Measurements from ENCODE around the gene GRK4.
"Not testable (repeated sequence)": the region's sequence is repeated elsewhere in the genome, so short reads cannot be mapped to it uniquely, and the experiment has no call there.

The GRK4 gene

GRCh38 chr4:2962614-2963174 is 677 bp upstream of the GRK4 start:
- DNase-seq, result no peak

GRCh38 chr4:2963966-2964471 is 648 bp downstream of the GRK4 start:
- no peak for DNase-seq

DNA sequence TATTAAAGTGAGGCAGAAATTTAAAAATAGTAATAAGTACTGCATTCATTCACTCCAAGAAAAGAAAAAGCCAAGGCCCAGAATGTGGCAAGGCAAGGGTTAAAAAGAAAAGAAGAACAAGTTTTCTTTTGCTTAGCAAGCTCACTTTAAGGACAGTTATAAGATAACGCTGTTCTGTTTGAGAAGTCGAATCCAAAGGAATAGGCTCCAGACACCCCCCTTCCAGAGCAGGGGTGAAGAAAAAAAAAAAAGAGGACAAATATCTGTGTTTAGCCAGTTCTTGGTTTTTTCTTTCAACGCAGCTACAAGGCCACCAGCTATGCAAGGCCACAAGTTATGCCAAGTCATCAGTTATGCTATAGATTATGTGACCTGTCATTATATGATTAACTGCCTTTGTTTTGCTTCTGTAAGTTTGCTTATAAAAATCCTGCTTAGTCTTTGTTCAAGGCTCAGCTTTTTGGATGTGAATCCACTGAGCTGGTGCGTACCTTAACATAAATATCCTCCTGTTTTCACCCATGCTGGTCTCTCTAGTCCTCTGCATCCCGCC is 1.4 kb downstream of the GRK4 start:
- no peak for DNase-seq

GRCh38 chr4:2965262-2965661 is 1.9 kb downstream of the GRK4 start:
- DNase-seq, result no peak

- DNase-seq, result no peak
These were observed 5.0 kb downstream of the GRK4 start for GRCh38 chr4:2968381-2968780.

GRCh38 chr4:2971275-2971674 is 7.9 kb downstream of the GRK4 start:
- DNase-seq, result no peak

DNA sequence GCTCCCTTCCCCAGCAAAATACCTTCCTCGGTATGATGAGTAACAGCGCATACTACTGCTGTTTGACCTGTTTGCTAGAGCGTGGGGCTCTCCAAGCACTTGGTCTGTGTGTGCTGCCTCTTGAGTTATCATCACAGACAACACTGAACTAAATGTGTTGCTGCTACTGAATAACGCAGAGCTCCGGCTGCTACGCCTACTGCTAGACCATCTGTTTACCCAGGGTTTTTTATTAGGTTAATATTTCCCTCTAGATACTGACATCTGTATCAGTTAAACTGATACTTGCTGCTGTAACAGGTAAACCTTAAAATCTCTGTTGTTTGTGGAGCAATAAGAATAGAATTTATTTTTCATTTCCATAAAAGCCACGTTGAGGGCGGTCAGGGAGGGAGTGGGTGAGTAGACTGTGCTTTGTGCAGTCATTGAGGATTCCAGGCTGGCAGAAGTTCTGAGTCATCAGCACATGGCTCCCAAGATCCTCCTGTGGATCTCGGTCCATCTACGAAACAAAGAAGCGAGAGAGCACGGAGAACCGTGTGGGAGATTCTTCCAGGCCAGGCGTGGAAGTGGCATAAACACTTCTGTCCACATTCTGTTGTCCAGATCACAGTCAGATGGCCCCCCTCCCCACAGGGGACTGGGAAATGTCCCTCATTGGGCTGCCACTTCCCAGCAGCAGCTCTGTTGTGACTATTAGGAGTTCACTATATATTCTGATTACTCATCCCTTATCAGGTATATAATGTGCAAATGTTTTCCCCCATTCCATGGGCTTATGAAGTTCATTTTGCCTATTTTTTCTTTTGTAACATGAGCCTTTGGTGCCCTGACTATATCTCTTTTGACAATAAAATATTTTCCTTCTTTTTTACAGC is 14.1 kb downstream of the GRK4 start:
- DNase-seq, result no peak

- no peak for DNase-seq
These were observed 18.0 kb downstream of the GRK4 start for GRCh38 chr4:2981256-2981819.

DNA sequence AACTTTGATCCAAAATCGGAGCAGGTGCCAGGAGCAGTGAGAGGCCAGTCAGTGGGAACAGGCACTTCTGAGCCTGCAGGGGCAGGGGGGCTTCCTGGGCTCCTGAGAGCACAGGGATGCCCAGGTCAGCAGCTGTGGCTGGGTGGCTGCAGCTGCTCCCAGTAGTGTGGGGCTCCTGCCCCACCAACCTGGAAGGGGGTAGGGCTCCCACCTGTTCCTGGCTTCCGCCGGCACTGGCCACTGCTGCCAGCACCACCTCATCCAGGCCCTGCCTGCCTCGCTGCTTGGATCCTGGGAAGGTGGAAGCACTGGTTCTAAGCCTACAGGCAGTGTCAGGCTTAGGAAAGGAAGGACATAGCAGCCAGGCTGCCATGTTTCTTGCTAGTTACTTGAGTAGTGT is 18.6 kb downstream of the GRK4 start:
- DNase-seq, result no peak

DNA sequence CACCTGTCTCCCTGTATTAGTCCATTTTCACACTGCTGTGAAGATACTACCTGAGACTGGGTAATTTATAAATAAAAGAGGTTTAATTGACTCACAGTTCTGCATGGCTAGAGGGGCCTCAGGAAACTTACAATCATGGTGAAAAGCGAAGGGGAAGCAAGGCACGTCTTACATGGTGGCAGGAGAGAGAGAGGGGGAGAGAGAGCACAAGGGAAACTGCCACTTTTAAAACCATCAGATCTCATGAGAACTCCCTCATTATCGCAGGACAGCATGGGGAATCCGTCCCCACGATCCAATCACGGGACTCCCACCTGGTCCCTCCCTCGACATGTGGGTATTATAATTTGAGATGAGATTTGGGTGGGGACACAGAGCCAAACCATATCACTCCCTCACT is 20.3 kb downstream of the GRK4 start:
- not testable (repeated sequence) for DNase-seq

- no peak for DNase-seq
These were observed 27.9 kb downstream of the GRK4 start for GRCh38 chr4:2991243-2991642.

DNA sequence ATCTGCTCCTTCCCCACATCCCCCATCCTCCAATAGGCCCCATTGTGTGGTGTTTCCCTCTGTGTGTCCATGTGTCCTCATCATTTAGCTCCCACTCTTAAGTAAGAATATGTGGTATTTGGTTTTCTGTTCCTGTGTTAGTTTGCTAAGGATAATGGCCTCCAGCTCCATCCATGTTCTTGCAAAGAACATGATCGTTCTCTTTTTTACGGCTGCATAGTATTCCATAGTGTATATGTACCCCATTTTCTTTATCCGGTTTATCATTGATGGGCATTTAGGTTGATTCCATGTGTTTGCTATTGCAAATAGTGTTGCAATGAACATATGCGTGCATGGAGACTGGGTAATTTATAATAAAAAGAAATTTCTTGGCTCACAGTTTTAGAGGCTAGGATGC is 31.5 kb downstream of the GRK4 start:
- DNase-seq, result no peak

DNA sequence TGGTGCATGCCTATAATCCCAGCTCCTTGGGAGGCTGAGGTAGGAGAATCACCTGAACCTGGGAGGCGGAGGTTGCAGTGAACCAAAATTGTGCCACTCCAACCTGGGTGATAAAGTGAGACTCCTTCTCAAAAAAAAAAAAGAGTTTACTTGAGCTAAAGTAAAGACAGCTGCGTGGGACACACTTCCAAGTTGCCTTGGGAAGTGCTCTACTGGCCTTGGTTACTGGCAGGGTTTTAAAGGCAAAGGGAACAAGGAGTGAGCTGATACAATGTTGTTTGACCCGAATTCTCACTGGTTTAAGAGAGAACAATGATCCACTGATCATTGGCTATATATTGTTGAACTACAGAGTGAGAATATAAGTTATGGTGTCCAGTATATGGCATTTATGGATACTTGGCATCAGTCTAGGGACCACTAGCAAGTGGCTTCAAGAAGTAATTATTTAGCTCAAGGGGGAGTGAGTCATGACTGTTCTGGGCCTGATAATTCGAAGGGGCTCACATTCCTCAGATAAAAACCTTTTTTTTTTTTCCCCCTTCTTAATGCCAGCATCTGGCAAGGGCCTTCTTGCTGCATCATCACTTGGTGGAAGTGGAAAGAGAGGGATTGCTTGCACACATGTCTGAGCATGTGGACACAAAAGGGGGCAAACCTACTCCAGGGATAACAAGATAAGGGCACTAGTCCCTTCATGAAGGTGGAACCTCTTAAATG is 32.3 kb downstream of the GRK4 start:
- no peak for DNase-seq

DNA sequence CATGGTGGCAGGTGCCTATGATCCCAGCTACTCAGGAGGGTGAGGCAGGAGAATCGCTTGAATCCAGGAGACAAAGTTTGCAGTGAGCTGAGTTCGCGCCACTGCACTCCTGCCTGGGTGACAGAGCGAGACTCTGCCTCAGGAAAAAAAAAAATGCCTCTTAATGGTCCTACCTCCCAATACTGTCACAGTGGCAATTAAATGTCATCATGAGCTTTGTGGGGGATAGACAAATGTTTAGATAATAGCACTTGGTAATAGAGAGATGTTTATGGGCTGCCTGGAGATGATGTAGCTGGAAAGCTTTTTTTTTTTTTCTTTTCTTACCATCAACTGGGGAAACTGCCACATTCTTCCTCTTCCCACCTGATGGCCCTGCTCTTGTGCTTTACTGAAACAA is 33.0 kb downstream of the GRK4 start:
- no peak for DNase-seq

- no peak for DNase-seq
These were observed 44.4 kb downstream of the GRK4 start for GRCh38 chr4:3007724-3008123.

DNA sequence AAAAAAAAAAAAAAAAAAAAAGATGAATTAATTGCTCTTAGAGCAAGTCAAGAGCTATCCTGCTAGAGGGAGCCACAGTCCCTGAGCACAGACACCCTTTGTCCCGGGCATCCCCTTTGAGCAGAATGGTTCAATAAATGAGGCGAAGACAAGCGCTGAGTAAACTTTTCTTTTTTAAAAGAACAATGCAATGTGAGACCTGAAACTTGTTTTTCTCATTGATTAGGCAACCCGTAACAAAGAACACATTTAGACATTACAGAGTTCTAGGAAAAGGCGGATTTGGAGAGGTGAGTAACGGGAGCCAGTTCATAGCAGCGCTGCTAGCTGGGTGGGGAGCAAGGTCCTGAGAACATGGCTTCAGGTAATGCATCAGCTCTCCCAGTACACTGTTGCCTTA is 46.1 kb downstream of the GRK4 start:
- DNase-seq, result no peak

- DNase-seq, result no peak
These were observed 47.2 kb downstream of the GRK4 start for GRCh38 chr4:3010577-3010976.

- no peak for DNase-seq
These were observed 47.6 kb downstream of the GRK4 start for GRCh38 chr4:3010998-3011397.

- no peak for DNase-seq
These were observed 48.3 kb downstream of the GRK4 start for GRCh38 chr4:3011456-3012220.

GRCh38 chr4:3013323-3013722 is 50.0 kb downstream of the GRK4 start:
- no peak for DNase-seq

DNA sequence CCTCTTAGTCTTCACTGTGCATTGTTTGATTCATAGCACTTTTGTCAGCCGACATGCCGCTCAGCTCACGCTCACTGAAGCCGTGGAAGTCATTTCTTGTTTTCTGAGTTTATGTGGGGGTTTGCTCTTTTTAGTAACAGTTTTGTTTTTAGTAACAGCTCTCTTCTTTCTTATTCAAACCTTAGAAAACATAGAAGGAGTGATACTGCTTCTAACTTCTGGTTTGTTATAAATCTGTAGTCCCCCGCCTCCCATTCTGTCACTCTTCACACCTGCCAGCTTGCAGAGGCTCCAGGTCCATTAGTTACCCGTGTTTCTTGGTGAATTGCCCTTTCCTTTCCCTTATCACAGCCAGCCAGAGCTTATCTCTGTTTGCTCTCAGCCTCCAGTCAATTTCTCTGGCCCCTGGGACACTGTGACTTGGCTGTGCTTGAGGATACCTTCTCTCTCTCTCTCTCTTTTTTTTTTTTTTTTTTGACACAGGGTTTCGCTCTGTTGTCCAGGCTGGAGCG is 50.5 kb downstream of the GRK4 start:
- no peak for DNase-seq

- DNase-seq, result no peak
These were observed 53.6 kb downstream of the GRK4 start for GRCh38 chr4:3016961-3017360.

All from activated effector memory CD4-positive, alpha-beta T cell treated with Interleukin-2 at 50 U/mL for 16 hours (primary cell).